ENCODE data around the gene SULT4A1. TPM values are rescaled to one million over a fixed set of nuclear protein-coding genes. Genes with fewer than 3 reads are reported as not detected.

The SULT4A1 gene
- total and polyA plus RNA-seq, 2 experiments from 2014 or later: 4.7 to 5.2 TPM

DNA sequence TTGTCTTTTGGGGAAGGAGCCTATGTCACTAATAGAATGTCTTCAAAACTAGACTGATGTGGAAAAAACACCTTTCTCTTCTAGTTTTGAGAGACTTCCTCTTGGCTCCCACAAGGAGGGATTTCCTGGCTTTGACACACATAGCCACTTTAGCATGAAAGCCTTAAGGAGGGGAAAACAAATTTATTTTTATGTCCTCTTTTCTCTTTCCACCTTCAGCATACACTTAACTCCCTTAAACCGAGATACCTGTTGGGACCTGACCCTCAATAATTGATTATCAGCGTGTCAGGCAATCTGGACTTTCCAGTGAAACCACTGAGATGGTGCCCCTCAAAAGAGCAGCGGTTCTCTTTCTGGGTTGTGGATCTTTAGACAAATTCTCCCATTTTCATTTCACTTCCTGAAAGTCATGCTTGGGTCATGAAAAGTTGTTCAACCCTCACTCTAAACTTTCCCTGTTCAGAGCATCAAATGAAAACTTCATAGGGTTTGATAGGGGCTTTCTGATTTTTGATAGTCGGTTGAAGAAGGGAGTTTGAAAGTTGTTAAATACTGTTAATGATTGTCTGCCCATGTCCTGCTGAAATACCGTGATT lies 59.3 kb downstream of the SULT4A1 start:
- TF ChIP-seq STAT1 (IDR thresholded peaks at IDR 0.05; ENCODE audit: unreplicated experiment): no peak
- no peak for TF ChIP-seq EZH2phosphoT487 (IDR thresholded peaks at IDR 0.05; ENCODE audit: unreplicated experiment)
- no peak for TF ChIP-seq JUNB (IDR thresholded peaks at IDR 0.05; ENCODE audit: unreplicated experiment)
- no peak for TF ChIP-seq ZNF331 (CRISPR knock-in tag; IDR thresholded peaks at IDR 0.05; ENCODE audit: low read depth)
- no peak for TF ChIP-seq NANOG (IDR thresholded peaks at IDR 0.05; ENCODE audit: borderline replicate concordance)
- TF ChIP-seq, protein P1, sequence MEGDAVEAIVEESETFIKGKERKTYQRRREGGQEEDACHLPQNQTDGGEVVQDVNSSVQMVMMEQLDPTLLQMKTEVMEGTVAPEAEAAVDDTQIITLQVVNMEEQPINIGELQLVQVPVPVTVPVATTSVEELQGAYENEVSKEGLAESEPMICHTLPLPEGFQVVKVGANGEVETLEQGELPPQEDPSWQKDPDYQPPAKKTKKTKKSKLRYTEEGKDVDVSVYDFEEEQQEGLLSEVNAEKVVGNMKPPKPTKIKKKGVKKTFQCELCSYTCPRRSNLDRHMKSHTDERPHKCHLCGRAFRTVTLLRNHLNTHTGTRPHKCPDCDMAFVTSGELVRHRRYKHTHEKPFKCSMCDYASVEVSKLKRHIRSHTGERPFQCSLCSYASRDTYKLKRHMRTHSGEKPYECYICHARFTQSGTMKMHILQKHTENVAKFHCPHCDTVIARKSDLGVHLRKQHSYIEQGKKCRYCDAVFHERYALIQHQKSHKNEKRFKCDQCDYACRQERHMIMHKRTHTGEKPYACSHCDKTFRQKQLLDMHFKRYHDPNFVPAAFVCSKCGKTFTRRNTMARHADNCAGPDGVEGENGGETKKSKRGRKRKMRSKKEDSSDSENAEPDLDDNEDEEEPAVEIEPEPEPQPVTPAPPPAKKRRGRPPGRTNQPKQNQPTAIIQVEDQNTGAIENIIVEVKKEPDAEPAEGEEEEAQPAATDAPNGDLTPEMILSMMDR (conservative IDR thresholded peaks at IDR 0.05; ENCODE audit: low read depth in 2 of 2): no peak
- no peak for TF ChIP-seq ZNF114 (CRISPR knock-in tag; IDR thresholded peaks at IDR 0.05)
- TF ChIP-seq, protein P2, sequence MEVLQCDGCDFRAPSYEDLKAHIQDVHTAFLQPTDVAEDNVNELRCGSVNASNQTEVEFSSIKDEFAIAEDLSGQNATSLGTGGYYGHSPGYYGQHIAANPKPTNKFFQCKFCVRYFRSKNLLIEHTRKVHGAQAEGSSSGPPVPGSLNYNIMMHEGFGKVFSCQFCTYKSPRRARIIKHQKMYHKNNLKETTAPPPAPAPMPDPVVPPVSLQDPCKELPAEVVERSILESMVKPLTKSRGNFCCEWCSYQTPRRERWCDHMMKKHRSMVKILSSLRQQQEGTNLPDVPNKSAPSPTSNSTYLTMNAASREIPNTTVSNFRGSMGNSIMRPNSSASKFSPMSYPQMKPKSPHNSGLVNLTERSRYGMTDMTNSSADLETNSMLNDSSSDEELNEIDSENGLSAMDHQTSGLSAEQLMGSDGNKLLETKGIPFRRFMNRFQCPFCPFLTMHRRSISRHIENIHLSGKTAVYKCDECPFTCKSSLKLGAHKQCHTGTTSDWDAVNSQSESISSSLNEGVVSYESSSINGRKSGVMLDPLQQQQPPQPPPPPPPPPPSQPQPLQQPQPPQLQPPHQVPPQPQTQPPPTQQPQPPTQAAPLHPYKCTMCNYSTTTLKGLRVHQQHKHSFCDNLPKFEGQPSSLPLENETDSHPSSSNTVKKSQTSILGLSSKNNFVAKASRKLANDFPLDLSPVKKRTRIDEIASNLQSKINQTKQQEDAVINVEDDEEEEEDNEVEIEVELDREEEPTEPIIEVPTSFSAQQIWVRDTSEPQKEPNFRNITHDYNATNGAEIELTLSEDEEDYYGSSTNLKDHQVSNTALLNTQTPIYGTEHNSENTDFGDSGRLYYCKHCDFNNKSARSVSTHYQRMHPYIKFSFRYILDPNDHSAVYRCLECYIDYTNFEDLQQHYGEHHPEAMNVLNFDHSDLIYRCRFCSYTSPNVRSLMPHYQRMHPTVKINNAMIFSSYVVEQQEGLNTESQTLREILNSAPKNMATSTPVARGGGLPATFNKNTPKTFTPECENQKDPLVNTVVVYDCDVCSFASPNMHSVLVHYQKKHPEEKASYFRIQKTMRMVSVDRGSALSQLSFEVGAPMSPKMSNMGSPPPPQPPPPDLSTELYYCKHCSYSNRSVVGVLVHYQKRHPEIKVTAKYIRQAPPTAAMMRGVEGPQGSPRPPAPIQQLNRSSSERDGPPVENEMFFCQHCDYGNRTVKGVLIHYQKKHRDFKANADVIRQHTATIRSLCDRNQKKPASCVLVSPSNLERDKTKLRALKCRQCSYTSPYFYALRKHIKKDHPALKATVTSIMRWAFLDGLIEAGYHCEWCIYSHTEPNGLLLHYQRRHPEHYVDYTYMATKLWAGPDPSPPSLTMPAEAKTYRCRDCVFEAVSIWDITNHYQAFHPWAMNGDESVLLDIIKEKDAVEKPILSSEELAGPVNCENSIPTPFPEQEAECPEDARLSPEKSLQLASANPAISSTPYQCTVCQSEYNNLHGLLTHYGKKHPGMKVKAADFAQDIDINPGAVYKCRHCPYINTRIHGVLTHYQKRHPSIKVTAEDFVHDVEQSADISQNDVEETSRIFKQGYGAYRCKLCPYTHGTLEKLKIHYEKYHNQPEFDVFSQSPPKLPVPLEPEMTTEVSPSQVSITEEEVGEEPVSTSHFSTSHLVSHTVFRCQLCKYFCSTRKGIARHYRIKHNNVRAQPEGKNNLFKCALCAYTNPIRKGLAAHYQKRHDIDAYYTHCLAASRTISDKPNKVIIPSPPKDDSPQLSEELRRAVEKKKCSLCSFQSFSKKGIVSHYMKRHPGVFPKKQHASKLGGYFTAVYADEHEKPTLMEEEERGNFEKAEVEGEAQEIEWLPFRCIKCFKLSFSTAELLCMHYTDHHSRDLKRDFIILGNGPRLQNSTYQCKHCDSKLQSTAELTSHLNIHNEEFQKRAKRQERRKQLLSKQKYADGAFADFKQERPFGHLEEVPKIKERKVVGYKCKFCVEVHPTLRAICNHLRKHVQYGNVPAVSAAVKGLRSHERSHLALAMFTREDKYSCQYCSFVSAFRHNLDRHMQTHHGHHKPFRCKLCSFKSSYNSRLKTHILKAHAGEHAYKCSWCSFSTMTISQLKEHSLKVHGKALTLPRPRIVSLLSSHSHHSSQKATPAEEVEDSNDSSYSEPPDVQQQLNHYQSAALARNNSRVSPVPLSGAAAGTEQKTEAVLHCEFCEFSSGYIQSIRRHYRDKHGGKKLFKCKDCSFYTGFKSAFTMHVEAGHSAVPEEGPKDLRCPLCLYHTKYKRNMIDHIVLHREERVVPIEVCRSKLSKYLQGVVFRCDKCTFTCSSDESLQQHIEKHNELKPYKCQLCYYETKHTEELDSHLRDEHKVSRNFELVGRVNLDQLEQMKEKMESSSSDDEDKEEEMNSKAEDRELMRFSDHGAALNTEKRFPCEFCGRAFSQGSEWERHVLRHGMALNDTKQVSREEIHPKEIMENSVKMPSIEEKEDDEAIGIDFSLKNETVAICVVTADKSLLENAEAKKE (CRISPR knock-in tag; IDR thresholded peaks at IDR 0.05): no peak
- TF ChIP-seq, protein P3, sequence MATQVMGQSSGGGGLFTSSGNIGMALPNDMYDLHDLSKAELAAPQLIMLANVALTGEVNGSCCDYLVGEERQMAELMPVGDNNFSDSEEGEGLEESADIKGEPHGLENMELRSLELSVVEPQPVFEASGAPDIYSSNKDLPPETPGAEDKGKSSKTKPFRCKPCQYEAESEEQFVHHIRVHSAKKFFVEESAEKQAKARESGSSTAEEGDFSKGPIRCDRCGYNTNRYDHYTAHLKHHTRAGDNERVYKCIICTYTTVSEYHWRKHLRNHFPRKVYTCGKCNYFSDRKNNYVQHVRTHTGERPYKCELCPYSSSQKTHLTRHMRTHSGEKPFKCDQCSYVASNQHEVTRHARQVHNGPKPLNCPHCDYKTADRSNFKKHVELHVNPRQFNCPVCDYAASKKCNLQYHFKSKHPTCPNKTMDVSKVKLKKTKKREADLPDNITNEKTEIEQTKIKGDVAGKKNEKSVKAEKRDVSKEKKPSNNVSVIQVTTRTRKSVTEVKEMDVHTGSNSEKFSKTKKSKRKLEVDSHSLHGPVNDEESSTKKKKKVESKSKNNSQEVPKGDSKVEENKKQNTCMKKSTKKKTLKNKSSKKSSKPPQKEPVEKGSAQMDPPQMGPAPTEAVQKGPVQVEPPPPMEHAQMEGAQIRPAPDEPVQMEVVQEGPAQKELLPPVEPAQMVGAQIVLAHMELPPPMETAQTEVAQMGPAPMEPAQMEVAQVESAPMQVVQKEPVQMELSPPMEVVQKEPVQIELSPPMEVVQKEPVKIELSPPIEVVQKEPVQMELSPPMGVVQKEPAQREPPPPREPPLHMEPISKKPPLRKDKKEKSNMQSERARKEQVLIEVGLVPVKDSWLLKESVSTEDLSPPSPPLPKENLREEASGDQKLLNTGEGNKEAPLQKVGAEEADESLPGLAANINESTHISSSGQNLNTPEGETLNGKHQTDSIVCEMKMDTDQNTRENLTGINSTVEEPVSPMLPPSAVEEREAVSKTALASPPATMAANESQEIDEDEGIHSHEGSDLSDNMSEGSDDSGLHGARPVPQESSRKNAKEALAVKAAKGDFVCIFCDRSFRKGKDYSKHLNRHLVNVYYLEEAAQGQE (IDR thresholded peaks at IDR 0.05; ENCODE audit: unreplicated experiment): no peak
- no peak for TF ChIP-seq CREB1 (CRISPR knock-in tag; IDR thresholded peaks at IDR 0.05; ENCODE audit: low read depth)
- TF ChIP-seq POLR2AphosphoS5 (IDR thresholded peaks at IDR 0.05; ENCODE audit: low read depth): no peak
- no peak for TF ChIP-seq EZH2 (IDR thresholded peaks at IDR 0.05; ENCODE audit: low read depth, unreplicated experiment)
- TF ChIP-seq, protein P4, sequence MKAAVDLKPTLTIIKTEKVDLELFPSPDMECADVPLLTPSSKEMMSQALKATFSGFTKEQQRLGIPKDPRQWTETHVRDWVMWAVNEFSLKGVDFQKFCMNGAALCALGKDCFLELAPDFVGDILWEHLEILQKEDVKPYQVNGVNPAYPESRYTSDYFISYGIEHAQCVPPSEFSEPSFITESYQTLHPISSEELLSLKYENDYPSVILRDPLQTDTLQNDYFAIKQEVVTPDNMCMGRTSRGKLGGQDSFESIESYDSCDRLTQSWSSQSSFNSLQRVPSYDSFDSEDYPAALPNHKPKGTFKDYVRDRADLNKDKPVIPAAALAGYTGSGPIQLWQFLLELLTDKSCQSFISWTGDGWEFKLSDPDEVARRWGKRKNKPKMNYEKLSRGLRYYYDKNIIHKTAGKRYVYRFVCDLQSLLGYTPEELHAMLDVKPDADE (IDR thresholded peaks at IDR 0.05): no peak
- Mint-ChIP-seq H3K27ac (no peak overlapping the region), H3K9me3 (no peaks in the 10 kb centered on the region), H3K36me3 (ENCODE audit: low read depth) (no peaks in the 10 kb centered on the region), H3K27me3 (ENCODE audit: insufficient read depth, low read depth, poor library complexity) (no peaks in the 10 kb centered on the region), H3K4me1 (peaks cover 6% of the 10 kb centered on the region; the same call in 2 of the 3 replicates), H3K4me3 (no peak overlapping the region)
- Histone ChIP-seq H3K4me2 (no peak overlapping the region), H3K9me2 (ENCODE audit: insufficient read depth) (no peaks in the 10 kb centered on the region), H3K27me3 (ENCODE audit: insufficient read depth) (no peaks in the 10 kb centered on the region), H3K36me3 (ENCODE audit: insufficient read depth) (no peaks in the 10 kb centered on the region), H4K20me1 (replicated peaks; ENCODE audit: insufficient read depth) (no peaks in the 10 kb centered on the region), H3K4me1 (ENCODE audit: insufficient read depth) (no peaks in the 10 kb centered on the region), H3K4me3 (no peak overlapping the region), H2AFZ (no peak overlapping the region), H3K27ac (ENCODE audit: low read depth) (no peak overlapping the region), H3K79me2 (replicated peaks; ENCODE audit: insufficient read depth) (no peaks in the 10 kb centered on the region), H3F3A (replicated peaks; ENCODE audit: low read depth) (no peaks in the 10 kb centered on the region)
- ATAC-seq (no peak), DNase-seq (ENCODE audit: low spot score) (no peak)

Data from GM23338 (cell line).